HG03558 (cell line): ENCODE data around the gene DIAPH1.

Experiments
- ATAC-seq: cut with Tn5 transposase; IDR thresholded peaks from one replicate; pipeline ENCODE4 v1.9.1; 2021; ENCODE audit warnings: moderate number of reproducible peaks; ENCODE audit not compliant: unreplicated experiment; ENCODE audit errors: extremely low read depth

Gene DIAPH1

GRCh38 chr5:141524604-141525597, 93.9 kb downstream of the DIAPH1 start:
- peak; percentile 37 for ATAC-seq

GRCh38 chr5:141523991-141524390, 94.8 kb downstream of the DIAPH1 start:
- ATAC-seq: no peak

DNA sequence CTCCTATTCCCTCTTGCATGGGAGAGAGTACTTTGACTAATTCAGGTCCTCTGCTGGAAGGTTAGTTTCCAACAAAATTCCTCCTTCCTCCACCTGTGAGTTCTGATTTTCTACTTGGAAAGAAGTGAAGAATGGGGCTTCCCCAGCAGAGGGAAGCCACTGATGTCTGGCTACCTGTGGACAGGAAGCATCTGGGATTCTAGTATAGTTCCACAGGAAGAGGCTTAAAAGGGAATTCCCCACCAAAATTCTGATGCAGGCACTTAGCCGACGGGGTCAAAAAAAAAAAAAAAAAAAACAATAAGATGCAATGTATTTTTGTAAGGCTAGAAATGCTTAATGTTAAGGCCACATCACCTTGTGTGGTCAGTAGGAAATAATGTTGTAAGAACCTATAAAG, 96.5 kb downstream of the DIAPH1 start:
- no peak for ATAC-seq

- ATAC-seq: no peak
These were observed 97.5 kb downstream of the DIAPH1 start for GRCh38 chr5:141521244-141521781.

DNA sequence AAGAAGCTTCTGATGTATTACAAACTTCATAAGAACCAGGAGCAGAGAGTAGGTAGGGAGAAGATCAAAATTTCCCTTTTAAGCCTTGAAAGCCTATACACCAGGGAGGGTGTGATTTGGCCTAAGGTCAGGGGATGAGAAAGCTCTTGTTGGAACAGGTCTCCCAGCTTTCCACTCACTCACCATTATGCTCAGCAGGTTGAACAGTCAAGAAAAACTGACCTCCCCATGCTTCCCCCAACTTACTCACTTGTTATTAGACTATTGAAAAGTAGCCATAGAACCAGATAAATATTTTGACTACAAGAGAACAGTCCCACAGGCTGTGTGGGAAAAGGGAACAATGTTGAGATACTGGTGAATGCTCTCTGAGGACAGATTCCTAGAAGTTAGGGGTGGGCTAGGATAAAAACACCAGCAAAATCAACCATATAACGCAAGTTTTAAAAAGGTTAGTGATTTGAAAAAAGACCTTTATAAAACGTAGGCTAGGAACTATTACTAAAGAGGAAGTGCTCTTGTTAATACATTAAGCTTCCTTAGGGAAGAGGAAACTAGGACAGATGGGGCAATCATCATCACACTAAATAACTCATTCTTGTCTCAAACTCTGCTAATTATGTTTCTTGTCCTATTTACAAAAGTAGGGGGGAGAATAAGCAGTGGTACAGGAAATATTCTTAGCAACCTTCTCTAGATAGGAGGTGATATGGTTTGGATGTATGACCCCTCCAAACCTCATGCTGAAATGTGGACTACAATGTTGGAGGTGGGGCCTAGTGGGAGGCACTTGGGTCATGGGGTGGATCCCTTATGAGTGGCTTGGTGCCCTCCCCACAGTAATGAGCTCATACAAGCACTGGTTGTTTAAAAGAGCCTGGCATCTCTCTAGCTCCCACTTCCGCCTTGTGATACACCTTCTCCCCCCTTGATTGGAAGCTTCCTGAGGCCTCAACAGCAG, 98.9 kb downstream of the DIAPH1 start:
- no peak for ATAC-seq

GRCh38 chr5:141518618-141519015, 100.2 kb downstream of the DIAPH1 start:
- no peak for ATAC-seq

DNA sequence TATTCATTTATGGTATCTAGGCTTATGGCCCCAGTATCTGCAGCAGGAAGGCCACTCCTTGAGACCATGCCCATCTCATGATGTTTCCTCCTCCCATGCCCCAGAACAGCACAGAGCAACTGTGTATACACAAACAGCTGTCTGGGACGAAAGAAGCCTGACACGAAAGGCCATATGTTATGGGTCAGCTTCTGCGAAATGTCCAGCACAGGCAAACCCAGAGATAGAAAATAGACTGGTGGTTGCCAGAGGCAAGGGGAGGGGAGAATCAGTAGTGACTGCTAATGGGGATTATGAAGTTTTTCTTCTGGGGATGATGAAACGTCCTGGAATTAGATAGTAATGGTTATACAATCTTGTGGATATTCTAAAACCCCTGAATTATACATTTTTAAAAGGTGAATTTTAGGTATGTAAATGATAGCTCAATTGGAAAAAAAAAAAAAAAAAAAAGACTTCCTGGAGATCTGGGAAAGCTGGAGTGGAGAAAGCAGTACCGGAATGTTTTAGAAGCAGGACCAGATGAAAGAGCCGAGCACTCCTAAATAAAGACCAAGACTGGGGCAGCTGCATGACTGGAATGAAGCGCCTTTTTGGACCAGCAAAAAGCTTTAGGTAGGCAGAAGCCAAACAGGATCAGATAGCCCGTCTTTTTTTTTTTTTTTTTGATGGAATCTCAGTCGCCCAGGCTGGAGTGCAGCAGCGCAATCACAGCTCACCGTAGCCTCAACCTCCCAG, 100.8 kb downstream of the DIAPH1 start:
- ATAC-seq: no peak

- ATAC-seq: no peak
These were observed 101.5 kb downstream of the DIAPH1 start for GRCh38 chr5:141517312-141517711.

- no peak for ATAC-seq
These were observed 102.2 kb downstream of the DIAPH1 start for GRCh38 chr5:141516672-141517025.

- ATAC-seq: no peak
These were observed 102.7 kb downstream of the DIAPH1 start for GRCh38 chr5:141515946-141516671.

GRCh38 chr5:141515141-141515540, 103.7 kb downstream of the DIAPH1 start:
- no peak for ATAC-seq

DNA sequence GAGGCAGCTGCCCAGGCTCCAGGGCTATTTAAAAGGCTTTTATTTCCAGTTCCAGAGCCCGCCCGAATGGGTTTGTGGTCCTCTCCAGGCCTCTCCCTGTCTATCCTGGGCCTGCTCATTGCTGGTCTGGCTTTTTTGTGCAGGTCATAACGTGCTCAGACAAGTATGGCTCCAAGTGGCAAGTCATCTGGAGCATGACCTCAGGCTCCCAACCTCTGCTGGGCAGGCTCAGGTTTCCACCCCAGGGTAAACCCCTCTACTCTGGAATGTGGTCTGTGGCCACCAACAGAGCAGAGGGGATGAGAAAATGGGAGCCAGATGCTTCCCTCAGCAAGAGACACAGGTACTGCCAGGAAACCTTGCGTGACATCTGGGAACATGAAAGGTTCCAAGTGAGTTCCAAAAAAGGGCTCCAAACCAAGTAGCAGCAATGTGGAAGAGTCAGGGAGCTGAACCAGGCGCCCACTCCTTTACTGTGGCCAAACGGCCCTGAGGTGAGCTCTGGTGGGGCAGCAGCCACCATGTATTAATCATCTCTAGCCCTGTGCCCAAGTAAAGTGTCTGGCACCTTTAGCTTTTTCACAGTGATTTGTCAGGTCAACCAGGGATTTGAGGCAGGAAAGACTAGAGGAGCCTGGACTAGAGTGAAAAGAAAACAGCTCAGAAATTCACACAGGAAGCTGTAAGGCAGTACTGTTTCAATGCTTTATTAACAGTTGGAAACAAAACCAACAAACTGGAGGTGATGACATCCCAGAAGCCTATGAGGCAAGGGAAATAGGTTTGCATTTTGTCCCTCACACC, 104.3 kb downstream of the DIAPH1 start:
- ATAC-seq: no peak

DNA sequence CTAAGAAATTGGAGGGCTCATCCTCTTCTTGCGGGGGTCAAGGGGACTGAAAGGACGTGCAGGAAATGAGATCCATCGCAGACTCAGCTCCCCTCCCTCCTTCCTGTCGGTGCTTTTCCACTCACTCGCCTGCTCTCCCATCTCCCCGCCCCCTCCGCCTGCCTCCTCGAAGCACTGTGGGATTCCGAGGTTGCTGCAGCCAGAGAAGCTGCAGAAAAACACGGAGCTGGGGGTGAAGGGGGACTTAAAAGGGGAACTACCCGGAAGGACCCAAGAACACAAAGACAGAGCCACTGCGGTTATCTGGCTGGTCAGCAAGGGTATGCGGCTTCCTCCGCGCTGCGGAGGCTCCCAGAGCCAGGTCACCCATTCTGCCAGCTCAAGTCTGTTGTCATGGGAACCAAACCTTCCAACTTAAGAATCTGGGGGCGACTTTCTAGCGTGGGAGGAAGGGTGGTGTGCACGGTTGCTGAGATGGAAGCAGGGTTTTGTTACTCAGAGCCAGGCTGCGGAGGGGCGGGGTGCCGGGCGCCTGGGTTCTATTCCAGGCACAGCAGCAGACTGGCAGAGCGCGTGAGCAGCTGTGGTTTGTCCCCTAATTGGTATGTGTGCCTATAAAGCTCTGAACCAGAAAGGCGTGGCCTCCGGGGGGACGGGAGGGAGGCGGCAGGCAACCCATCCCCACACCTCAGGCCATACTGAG, 105.0 kb downstream of the DIAPH1 start:
- no peak for ATAC-seq

DNA sequence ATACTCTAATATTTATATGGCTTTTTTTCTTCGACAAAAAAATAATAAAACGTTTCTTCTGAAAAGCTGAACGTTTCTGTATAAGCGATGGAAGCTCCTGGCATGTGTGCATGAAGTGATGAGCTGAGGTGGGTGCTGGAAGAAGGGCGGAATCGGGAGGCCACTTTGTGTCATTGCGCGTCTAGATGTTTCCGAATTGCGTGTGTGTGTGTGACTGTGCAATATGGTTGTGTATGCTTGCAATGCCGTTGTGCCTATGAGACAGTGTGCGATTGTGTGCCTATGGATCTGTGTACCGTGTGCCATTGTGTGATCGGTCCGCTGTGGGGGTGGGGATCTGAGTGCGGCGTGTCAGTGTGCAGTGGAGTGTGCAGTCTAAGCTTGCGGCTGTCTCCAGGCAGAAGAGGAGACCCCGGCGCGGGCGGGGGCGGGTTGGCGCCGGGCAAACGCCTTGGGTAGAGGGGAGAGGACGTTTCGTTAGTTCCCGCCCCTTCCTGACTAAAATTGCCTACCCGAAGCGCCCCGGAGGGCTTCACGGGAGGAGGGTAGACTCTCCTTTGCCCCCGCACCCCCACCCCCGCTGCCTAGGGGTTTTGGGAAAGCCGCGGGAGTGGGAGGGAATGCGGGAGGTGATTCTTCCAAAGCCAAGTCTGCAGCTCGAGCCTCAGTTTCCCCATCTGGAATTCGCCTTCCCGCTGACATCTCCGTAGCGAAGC, 105.7 kb downstream of the DIAPH1 start:
- ATAC-seq: no peak

DNA sequence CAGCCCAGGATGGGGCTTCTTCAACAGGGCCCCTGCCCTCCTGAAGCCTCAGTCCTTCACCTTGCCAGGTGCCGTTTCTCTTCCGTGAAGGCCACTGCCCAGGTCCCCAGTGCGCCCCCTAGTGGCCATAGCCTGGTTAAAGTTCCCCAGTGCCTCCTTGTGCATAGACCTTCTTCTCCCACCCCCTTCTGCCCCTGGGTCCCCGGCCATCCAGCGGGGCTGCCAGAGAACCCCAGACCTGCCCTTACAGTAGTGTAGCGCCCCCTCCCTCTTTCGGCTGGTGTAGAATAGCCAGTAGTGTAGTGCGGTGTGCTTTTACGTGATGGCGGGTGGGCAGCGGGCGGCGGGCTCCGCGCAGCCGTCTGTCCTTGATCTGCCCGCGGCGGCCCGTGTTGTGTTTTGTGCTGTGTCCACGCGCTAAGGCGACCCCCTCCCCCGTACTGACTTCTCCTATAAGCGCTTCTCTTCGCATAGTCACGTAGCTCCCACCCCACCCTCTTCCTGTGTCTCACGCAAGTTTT, 106.3 kb downstream of the DIAPH1 start:
- no peak for ATAC-seq

- no peak for ATAC-seq
These were observed 107.0 kb downstream of the DIAPH1 start for GRCh38 chr5:141511771-141512325.
